RWPE2 (cell line): ENCODE data around the gene DNAH8.

Experiments
- ATAC-seq: fragments of 200-7000 bp; cut with Tn5 transposase; 3 replicates; pipeline ENCODE4 v1.9.1; 2021; ENCODE audit warnings: low read depth
- DNase-seq: peaks from one replicate; pipeline ENCODE4 v3.0.0-alpha.2; 2020; ENCODE audit warnings: low spot score
- H3K27ac ChIP-seq: fragments of 450-650 bp; 2 replicates; pipeline ENCODE4 v1.5.1; 2017; ENCODE audit warnings: mild to moderate bottlenecking; ENCODE audit not compliant: poor library complexity, severe bottlenecking
- H3K27me3 ChIP-seq: fragments of 250-450 bp; sonication (Bioruptor Pico); 2 replicates; pipeline ENCODE4 v1.5.1; 2021; ENCODE audit warnings: mild to moderate bottlenecking, moderate library complexity; ENCODE audit not compliant: insufficient read depth, poor library complexity, severe bottlenecking
- H3K36me3 ChIP-seq: fragments of 250-450 bp; sonication (Bioruptor Pico); 2 replicates; pipeline ENCODE4 v1.5.1; 2020; ENCODE audit warnings: low read depth, mild to moderate bottlenecking, moderate library complexity
- H3K4me1 ChIP-seq: fragments of 250-450 bp; sonication (Bioruptor Pico); 2 replicates; pipeline ENCODE4 v1.5.1; 2021; ENCODE audit warnings: mild to moderate bottlenecking, moderate library complexity; ENCODE audit not compliant: insufficient read depth, poor library complexity, severe bottlenecking
- H3K4me3 ChIP-seq: fragments of 250-450 bp; sonication (Bioruptor Pico); 2 replicates; pipeline ENCODE4 v1.5.1; 2021; ENCODE audit warnings: mild to moderate bottlenecking, moderate library complexity; ENCODE audit not compliant: severe bottlenecking
- H3K9me3 ChIP-seq: fragments of 250-450 bp; sonication (Bioruptor Pico); 2 replicates; pipeline ENCODE4 v1.5.1; 2021; ENCODE audit warnings: mild to moderate bottlenecking, moderate library complexity; ENCODE audit not compliant: severe bottlenecking
- TF ChIP-seq, protein P1 (sequence below): fragments of 450-650 bp; IDR thresholded peaks from one replicate; pipeline ENCODE4 v1.5.1; 2017; ENCODE audit warnings: mild to moderate bottlenecking, moderate library complexity; ENCODE audit not compliant: poor library complexity, severe bottlenecking

DNAH8 gene

DNA sequence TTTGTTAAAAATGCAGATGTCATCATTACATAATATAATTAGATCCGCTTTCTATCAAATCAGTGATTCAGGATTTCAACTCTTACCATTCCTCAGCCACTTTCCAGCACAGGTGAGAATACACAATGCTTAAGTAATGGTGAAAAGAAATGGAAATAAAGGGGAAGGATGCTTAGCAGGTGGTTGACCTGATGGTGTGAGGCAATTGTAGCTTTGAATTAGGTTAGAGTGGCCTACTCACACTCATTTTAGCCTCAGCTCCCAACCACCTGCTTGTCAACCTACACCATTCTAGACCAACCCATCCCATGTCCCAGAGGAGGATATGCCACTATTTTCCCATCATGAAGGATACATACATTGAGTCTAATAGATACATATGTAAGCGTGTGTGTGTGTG, 138.1 kb downstream of the DNAH8 start:
- TF ChIP-seq, protein P1, sequence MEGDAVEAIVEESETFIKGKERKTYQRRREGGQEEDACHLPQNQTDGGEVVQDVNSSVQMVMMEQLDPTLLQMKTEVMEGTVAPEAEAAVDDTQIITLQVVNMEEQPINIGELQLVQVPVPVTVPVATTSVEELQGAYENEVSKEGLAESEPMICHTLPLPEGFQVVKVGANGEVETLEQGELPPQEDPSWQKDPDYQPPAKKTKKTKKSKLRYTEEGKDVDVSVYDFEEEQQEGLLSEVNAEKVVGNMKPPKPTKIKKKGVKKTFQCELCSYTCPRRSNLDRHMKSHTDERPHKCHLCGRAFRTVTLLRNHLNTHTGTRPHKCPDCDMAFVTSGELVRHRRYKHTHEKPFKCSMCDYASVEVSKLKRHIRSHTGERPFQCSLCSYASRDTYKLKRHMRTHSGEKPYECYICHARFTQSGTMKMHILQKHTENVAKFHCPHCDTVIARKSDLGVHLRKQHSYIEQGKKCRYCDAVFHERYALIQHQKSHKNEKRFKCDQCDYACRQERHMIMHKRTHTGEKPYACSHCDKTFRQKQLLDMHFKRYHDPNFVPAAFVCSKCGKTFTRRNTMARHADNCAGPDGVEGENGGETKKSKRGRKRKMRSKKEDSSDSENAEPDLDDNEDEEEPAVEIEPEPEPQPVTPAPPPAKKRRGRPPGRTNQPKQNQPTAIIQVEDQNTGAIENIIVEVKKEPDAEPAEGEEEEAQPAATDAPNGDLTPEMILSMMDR, result no peak
- no peaks in the 10 kb centered on the region for H3K36me3 ChIP-seq
- H3K27me3 ChIP-seq, result no peaks in the 10 kb centered on the region
- no peak overlapping the region for H3K4me3 ChIP-seq
- DNase-seq (no peak), ATAC-seq (no peak)
- H3K9me3 ChIP-seq, result no peaks in the 10 kb centered on the region
- no peak overlapping the region for H3K27ac ChIP-seq
- no peaks in the 10 kb centered on the region for H3K4me1 ChIP-seq

GRCh38 chr6:38856492-38856891, 141.4 kb downstream of the DNAH8 start:
- H3K36me3 ChIP-seq, result no peaks in the 10 kb centered on the region
- TF ChIP-seq, protein P1, result no peak
- H3K4me1 ChIP-seq, result no peaks in the 10 kb centered on the region
- no peak for ATAC-seq
- H3K27ac ChIP-seq, result no peak overlapping the region
- DNase-seq, result no peak
- H3K4me3 ChIP-seq, result no peak overlapping the region
- H3K9me3 ChIP-seq, result no peaks in the 10 kb centered on the region
- H3K27me3 ChIP-seq, result no peaks in the 10 kb centered on the region

DNA sequence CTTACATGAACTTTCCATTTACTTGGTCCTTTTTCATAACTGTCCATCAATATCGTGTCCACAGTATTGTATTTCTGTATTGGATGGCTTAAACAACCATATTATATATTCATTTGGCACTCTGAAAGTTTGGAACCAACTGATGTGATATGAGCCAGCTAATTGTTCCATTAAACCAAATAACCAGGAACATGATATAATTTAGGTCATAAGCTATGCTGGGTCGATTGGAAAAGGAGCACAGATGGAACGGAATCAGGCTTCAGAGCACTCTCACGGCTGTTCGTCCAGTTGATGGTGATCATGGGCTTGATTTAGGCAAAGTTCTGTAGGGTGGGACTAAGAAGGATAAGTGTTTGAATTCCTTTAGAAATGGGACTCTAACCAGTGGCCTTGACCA, 142.7 kb downstream of the DNAH8 start:
- no peak overlapping the region for H3K27ac ChIP-seq
- no peaks in the 10 kb centered on the region for H3K9me3 ChIP-seq
- H3K36me3 ChIP-seq, result no peaks in the 10 kb centered on the region
- ATAC-seq (no peak), DNase-seq (no peak)
- TF ChIP-seq, protein P1, result no peak
- no peak overlapping the region for H3K4me3 ChIP-seq
- no peaks in the 10 kb centered on the region for H3K27me3 ChIP-seq
- H3K4me1 ChIP-seq, result no peaks in the 10 kb centered on the region

- Histone ChIP-seq H3K36me3 (no peaks in the 10 kb centered on the region), H3K27me3 (no peaks in the 10 kb centered on the region), H3K27ac (no peak overlapping the region), H3K9me3 (no peaks in the 10 kb centered on the region), H3K4me1 (no peaks in the 10 kb centered on the region), H3K4me3 (no peak overlapping the region)
- ATAC-seq (no peak), DNase-seq (no peak)
- TF ChIP-seq, protein P1, result no peak
Measured at GRCh38 chr6:38860041-38860440, 144.9 kb downstream of the DNAH8 start.

DNA sequence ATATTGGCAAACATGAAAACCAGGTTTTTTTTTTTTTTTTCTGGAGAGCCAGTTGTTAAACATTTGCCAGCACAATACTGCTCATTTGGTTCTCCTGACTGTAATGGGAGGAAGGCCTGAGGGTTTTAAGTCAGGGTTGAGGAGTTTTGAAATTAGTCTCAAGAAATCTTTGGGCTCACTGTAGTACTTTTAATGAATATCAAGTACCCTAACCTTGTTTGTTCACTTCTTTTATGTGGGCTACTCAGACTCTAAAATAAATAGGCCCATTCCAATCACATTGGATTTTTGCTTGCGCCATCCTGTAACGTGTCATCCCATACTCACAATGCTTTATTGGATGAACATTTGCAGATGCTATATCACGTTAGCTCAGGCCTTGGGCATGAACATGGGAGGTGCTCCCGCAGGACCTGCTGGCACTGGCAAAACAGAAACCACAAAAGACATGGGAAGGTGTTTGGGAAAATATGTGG, 146.9 kb downstream of the DNAH8 start:
- DNase-seq, result no peak

More for the DNA sequence above, 146.9 kb downstream of the DNAH8 start:
- no peak overlapping the region for H3K27ac ChIP-seq
- no peaks in the 10 kb centered on the region for H3K36me3 ChIP-seq
- TF ChIP-seq, protein P1, result no peak
- no peaks in the 10 kb centered on the region for H3K27me3 ChIP-seq
- no peaks in the 10 kb centered on the region for H3K4me1 ChIP-seq
- no peak overlapping the region for H3K4me3 ChIP-seq
- no peaks in the 10 kb centered on the region for H3K9me3 ChIP-seq
- ATAC-seq, result no peak
